HG03571 (cell line): Measurements from ENCODE around the gene RPS15.

Experiments used
- ATAC-seq: cut with Tn5 transposase; IDR thresholded peaks from one replicate; pipeline ENCODE4 v1.9.1; 2021; ENCODE audit not compliant: unreplicated experiment

Gene RPS15

DNA sequence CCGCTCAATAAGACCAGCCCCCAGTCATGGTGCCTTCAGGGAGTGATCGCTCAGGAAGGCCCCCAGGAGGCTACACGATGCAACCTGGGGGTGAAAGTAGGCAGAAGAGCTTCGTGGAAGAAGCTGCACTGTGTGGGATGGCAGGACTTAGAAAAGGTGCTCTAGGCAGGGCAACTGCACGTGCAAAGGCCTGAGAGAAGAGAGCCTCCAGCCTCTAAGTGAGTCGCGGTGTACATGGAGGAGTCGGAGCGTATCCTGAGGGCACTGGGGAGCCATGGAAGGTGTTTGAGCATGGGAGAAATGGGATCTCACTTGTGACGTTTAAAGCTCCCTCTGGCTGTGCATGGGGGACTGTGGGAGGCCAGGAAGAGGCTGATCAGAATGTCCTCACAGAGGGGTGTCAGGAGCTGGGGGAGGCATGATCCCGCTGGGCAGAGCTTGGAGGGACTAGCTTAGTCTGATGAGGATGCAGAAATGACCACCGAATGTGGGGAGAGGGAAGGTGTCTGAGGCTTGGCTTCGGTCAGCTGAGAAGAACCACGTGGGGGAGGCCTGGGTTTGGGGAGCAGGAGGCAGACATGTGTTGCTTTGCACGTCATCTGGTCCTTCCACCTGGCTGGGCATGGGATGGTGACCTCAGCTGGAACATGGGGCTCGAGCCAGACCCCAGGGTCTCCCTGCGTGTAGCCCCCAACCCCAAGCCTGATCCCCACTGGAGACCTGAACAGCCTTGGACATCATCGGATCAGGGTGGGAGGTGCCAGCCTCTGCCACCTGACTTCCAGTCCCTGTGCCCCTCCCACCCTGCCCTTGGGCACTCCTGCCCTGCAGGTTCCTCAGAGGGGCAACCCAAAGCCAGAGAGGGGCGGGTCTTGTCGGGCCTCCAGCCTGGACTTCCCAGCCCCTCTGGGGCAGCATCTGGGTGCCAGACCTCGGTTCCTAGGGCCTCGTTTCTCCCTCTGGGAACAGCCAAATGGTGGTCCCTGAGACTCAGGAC, 12.8 kb downstream of the RPS15 start:
- ATAC-seq = no peak

DNA sequence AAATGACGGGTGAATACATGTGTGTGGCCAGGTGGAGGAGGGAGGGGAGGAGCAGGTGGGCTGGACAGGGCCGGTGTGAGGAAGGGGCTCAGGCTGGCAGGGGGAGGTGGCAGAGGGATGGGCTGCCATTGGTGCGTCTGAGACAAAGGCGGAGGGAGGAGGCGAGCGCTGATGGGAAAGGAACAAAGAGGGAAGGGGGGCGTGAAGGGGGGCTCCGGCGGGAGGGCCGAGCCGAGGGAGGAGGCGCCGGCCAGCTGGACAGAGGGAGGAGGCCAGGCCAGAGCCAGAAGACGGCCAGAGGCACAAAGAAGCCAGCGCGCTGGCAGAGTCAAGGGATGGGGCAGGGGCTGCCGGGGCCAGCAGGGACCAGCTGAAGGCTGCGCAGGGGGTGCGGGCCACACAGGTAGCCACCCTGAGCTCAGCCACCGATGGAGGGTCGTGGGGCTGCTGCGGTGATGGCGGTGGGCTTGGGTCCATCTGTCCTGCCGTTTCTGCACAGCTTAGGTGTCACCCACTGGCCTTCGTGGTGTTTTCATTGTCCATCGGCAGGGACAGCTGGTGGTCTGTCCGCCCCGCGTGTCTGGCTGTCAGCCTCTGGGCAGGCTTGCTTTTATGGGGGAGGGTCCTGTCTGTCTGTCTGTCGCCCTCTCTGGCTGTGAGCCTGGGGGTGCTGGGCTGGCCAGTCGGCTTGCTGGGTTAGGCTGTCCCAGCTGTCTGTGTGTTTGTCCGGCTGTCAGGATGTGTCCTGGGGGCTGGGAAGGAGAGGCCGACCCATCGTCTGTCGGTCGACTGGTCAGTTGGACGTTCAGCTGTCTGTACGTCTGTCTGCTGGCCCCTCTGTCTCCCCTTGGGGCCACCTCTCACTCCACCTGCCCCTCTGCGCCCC, 14.0 kb downstream of the RPS15 start:
- no peak for ATAC-seq

DNA sequence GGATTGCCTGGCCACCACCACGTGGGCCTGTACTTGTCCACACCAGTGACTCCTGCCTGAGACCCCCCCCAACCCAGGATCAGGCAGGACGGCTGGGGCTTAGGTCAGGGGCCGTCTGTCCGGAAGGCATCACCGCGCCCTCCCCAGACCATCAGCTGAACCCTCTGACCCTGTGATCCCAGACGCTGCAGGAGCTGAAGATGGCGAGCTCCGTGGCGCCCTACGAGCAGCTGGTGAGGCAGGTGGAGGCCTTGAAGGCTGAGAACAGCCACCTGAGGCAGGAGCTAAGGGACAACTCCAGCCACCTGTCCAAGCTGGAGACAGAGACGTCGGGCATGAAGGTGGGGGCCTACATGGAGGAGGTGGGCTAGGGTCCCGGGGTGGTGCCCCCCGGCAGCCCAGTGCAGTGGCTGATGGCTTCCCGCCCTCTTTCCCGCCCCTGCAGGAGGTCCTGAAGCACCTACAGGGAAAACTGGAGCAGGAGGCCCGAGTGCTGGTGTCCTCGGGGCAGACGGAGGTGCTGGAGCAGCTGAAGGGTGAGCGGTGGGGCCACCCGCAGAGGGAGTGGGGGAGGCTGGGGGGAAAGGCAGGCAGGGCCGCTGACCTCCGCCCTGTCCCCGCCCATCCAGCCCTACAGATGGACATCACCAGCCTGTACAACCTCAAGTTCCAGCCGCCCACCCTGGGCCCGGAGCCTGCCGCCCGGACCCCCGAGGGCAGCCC, 14.8 kb downstream of the RPS15 start:
- ATAC-seq = no peak

GRCh38 chr19:1453525-1454364, 15.5 kb downstream of the RPS15 start:
- ATAC-seq = no peak

DNA sequence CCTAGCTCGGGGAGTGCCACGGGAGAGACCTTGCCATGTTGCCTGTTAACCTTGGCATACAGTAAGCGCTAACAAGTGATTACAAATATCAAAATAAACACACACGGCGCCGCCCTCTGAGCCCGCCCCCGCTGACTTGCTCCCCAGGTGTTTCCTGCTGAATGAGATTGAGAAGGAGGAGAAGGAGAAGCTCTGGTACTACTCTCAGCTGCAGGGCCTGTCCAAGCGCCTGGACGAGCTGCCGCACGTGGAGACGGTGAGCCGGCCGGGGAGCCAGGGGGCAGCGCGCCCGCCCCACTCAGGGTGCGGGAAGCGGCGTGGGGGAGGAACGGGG, 16.8 kb downstream of the RPS15 start:
- ATAC-seq = no peak

DNA sequence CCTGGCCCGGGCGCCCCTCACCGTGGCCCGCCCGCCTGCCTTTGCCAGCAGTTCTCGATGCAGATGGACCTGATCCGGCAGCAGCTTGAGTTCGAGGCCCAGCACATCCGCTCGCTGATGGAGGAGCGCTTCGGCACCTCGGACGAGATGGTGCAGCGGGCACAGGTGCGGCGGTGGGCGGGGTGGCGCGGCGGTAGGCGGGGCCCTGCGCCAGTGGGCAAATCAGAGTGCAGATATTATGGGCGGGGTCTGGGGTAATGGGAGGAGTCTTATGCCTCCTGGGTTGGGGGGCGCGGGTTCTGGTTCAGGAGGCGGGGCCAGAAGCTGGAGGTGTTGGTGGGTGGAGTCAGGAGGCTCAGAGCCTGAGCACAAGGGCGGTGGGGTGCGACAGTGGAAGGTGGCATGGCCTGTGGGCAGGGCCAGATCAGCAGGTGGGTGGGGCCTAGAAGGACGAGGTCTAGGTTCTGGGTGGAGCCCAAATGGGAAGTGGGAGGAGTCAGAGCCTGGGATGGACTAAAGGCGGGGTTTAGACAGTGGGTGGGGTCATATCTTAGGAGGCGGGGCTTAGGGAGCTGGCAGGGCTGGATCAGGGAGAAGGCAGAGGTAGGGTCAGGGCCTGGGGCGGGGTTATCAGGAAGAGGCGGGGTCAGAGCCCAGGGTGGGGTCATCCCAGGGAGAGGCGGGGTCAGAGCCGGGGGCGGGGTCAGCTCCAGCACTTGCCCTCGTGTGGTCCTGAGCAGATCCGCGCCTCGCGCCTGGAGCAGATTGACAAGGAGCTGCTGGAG, 17.3 kb downstream of the RPS15 start:
- ATAC-seq = no peak

DNA sequence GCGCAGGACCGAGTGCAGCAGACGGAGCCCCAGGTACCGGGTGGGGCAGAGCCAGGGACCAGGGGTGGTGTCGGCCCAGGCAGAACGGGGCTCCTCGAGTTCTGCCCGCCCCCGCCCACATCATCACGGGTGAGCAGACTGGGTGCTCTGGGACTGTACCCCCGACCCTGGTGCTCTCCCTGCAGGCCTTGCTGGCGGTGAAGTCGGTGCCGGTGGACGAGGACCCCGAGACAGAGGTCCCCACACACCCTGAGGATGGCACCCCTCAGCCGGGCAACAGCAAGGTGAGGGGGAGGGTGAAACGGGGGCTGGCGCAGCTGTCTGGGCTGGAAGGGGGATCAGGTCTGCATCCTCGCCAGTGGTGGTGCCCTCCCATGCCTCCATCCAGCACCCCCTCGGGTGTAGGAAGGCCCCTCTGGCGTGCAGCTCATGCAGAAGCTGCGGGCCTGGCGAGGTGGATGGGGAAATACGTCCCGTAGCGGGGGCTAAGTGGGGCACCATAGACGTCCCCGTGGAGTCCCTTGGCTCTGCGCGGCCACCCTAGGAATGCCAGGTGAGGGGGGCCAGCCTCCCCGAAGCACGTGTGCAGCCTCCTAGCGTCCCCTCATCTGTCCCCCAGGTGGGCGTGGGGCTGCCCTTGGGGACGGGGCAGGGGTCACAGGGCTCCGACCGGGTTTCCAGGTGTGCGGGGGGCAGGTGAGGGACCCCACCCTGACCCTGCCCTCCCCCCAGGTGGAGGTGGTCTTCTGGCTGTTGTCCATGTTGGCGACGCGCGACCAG, 18.1 kb downstream of the RPS15 start:
- ATAC-seq = no peak

- ATAC-seq = no peak
These were observed 19.0 kb downstream of the RPS15 start for GRCh38 chr19:1457031-1457739.

DNA sequence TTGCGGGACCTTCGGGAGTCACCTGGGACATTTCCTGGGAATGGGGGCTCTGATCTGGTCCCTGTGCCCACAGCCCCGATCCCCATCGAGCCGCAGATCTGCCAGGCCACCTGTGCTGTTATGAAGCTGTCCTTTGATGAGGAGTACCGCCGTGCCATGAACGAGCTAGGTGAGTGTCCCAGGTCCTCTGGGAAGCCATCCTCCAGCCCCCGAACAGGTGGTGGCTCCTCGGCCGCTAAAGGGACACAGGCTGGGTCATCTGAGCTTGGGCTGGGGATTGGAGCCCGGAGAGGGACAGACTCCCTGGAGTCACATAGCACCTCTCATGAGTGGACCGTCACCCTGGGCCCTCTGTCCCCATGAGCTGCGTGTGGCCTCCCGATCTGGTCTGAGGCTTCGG, 19.7 kb downstream of the RPS15 start:
- ATAC-seq = no peak

DNA sequence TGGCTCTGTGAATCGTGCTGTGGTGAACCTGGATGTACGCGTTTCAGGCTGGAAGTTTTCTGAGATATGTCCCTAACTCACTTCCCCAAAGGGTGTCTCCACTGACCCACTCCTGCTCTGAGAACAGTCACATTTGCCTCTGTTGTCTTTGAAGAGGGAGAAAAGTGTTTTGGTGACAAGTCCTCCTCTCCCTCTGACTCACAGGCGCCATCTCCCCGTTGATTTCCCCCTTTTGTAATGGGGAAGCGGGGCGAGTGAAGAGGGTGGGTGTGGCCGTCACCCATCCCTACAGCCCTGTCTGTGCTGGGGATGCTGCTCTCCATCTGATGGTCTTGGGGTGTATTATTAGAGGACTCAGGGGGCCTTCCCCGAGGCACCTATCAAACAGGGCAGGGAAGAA, 21.3 kb downstream of the RPS15 start:
- no peak for ATAC-seq

GRCh38 chr19:1460033-1460995, 22.1 kb downstream of the RPS15 start:
- no peak for ATAC-seq

GRCh38 chr19:1461862-1462261, 23.7 kb downstream of the RPS15 start:
- no peak for ATAC-seq

- no peak for ATAC-seq
These were observed 27.2 kb downstream of the RPS15 start for GRCh38 chr19:1465191-1466016.

GRCh38 chr19:1466018-1466460, 27.8 kb downstream of the RPS15 start:
- no peak for ATAC-seq

- ATAC-seq = no peak
These were observed 28.4 kb downstream of the RPS15 start for GRCh38 chr19:1466461-1467214.

GRCh38 chr19:1467215-1467489, 29.0 kb downstream of the RPS15 start:
- no peak for ATAC-seq
